Measurements from ENCODE around the gene PGBD1.

PGBD1 gene

DNA sequence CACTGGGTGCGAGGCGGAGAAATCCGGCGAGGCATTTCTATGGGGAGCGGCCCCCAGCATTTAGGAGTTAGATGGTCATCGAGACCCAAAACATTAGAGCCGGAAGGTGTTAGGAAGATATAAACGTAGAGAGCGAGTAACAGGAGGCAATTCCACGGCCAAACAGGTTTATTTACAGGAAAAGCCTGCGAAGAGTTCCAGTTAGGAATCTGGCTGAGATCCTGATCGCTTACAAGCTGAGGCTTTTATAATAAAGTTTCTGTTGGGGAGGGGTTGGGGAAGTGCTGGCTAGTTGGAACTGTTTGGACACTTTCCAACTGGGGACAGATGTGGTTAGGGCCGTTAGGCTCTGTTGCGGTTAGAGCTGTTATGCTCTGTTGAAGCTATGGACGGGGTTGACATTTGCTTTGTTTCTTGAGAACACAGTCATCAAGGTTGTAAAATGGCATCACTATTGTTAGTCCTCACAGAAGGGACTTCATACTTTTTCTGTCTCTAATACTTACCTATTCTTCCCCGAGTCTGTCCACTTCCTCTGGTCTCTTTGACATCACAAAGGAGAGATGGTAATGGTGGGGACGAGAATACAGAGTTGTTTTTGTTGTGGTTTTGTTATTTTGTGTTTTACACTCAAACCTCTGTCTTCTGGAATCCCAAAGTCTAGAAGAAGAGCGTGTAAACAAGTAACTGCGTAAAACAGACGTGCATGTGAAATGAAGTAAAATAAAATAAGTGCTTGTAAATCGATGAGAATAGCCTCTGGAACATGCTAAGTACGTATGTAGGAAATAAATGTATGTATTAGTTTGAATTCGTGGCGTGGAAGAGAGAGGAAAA, 55.1 kb downstream of the PGBD1 start:
- DNase-seq, result no peak

DNA sequence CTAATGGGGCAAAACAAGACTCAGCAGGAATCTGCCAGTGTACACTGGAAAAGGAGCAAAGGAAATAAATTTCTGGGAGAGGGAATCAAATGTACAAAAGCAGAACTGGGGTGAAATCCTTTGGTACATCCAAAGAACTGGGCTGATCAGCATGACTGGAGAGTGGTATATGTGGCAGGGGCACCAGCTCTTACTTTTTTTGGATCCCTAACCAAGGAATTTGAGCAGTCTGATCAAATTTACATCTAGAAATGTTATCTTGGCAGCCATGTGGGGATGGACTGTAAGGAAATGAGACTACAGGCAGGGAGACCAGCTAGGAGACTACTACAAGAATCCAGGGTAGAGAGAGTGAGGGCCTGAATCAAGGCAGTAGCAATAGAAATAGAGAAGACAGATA, 55.7 kb downstream of the PGBD1 start:
- no peak for DNase-seq

DNA sequence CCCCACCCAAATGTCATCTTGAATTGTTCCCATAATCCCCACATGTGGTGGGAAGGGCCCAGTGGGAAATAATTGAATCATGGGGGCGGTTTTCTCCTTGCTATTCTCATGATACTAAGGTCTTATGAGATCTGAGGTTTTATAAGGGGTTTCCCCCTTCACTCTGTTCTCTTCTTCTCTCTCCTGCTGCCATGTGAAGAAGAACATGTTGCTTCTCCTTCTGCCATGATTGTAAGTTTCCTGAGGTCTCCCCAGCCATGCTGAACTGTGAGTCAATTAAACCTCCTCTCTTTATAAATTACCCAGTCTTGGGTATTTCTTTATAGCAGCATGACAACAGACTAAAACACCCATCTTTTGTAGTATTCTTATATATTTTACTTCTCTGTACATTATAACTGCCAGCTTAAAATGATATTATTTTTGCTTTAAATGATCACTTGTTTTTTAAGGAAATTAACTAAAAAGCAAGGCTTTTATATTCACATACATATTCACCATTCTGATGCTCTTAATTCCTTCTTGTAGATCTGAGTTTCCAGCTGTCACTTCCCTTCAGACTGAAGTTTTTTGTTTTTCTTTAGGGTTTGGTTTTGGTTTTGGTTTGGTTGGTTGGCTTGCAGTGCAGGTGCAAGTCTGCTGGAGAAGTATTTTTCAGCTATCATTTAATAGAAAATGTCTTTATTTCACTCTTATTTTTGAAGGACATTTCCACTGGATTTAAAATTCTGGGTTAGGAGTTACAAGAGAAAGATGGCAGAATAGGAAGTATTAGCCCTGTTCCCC, 59.1 kb downstream of the PGBD1 start:
- DNase-seq, result no peak

GRCh38 chr6:28343898-28344677, 62.7 kb downstream of the PGBD1 start:
- no peak for DNase-seq

- no peak for DNase-seq
Measured at GRCh38 chr6:28345201-28345600, 63.8 kb downstream of the PGBD1 start.

DNA sequence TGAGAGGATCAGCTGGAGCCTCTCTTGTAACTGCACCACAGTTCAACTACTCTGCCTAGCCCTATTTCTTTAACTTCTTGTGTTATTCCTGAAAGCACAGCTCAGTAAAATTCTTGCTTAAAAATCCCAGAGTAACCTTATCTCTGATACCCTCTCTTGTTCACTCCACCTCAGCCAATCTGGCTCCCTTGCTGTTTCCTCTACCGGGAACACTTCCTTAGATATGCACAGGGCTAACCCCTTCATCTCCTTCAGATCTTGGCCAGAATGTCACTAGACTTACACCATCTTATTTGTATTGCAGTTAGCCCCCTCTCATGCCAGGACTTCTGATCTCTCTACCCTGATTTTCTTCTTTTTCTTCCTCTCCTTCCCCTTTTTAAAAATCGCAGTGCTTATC, 65.7 kb downstream of the PGBD1 start:
- no peak for DNase-seq

DNA sequence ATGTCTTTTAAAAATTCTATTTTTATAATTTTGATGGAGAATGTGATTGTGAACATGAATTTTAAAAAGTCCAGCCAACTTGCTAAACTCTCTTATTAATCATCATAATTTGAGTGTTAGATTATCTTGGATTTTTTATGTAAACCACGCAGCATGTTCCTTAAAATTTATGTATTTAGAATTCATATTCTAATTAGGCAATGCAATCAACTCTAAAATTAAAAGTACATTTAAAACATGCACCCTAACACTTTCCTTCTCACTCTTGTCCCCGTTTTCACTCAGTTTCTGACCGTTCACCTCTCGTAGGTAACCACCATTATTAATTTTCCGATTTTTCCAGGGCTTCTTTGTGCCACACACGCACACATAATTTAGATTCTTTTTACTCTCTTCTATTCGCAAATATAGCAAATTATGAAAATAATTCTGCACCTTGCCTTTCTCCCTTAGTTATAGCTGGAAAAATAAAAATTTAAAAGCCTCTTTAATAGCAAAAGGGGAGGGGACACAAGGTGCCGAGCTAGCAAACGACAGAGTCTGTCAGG, 68.0 kb downstream of the PGBD1 start:
- DNase-seq, result no peak

- DNase-seq, result peak; percentile 60
Measured at GRCh38 chr6:28349892-28350737, 68.7 kb downstream of the PGBD1 start, which contains the start of gene ZKSCAN3. TSS of gene ZKSCAN3 (plus strand) at chr6:28349947. CDS start at chr6:28359587, 9,640 bp downstream.

GRCh38 chr6:28351087-28351486, 69.7 kb downstream of the PGBD1 start:
- DNase-seq, result no peak

DNA sequence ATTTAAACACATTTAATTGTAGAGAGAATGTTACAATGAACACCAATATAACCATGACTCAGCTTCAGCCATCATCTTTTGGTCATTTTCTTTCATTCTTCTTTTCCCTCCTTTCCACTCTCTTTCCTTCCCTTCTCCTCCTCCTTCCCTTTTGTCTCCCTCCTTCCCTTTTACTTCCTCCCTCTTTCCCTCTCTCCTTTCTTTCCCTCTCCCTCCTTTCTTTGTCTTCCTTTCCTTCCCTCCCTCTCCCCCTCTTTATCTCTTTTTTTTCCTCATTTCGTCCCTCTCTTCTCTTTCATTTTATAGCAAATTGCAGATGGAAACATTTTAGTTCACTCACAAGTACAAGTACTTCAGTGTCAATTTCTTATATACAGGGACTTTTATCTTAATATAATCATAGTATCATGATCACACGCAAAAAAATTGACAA, 70.1 kb downstream of the PGBD1 start:
- DNase-seq, result no peak
